HG02759 (cell line): ENCODE data around the gene HOXC11.

Experiments
- ATAC-seq: cut with Tn5 transposase; IDR thresholded peaks from one replicate; pipeline ENCODE4 v1.9.1; 2021; ENCODE audit warnings: mild to moderate bottlenecking, moderate library complexity; ENCODE audit not compliant: unreplicated experiment

HOXC11 gene

DNA sequence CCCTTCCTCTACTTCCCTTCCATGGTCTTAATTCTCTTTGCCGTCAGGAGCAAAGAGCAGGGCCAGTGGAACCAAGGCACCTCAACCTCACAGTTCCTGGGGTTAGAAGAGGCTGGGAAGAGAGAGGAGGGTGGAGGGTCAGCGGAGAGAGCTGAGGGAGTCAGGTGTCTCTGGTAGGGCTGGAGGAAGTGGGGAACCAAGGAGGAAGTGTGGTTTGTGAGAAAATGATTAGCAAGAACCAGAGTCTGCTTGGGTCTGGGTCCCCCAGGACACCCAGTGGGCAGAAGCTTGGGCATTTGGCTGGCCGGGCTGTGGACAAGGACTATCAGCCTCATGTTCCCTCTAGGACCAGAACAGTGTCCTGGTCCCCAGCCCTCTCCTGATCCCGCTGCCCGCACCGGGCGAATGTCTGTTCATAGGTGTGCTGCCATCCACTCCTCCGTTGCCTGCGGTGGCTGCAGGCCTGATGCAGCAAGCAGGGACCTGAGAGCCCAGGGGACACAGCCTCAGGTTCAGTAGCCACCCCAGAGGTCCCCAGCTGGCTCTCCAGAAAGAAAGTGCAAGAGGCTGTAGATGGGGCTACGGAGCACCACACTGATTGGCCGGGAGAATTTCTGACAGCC lies 15.9 kb upstream of the HOXC11 start:
- ATAC-seq, result no peak

DNA sequence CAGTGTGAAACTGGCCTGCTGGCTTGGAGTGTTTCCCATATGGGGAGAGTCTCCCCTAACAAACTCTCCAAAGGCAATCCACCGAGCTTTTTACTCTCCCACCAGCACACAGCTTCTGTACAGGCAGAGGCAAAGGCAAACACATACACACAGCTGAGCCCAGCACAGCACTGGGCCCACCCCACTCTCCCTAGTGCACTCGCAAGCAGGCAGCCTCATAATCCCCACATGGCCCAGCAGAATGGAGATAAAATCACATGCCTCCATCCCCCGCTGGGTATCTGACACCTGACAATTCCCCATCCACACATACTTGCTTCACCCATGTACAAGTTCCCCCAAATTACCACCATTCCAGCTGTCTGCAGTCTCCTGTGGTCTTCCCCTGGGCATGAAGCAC lies 14.8 kb upstream of the HOXC11 start:
- ATAC-seq, result no peak

- no peak for ATAC-seq
Observed at GRCh38 chr12:53959314-53959713, 13.6 kb upstream of the HOXC11 start.

GRCh38 chr12:53960187-53961024 lies 12.5 kb upstream of the HOXC11 start:
- ATAC-seq, result no peak

DNA sequence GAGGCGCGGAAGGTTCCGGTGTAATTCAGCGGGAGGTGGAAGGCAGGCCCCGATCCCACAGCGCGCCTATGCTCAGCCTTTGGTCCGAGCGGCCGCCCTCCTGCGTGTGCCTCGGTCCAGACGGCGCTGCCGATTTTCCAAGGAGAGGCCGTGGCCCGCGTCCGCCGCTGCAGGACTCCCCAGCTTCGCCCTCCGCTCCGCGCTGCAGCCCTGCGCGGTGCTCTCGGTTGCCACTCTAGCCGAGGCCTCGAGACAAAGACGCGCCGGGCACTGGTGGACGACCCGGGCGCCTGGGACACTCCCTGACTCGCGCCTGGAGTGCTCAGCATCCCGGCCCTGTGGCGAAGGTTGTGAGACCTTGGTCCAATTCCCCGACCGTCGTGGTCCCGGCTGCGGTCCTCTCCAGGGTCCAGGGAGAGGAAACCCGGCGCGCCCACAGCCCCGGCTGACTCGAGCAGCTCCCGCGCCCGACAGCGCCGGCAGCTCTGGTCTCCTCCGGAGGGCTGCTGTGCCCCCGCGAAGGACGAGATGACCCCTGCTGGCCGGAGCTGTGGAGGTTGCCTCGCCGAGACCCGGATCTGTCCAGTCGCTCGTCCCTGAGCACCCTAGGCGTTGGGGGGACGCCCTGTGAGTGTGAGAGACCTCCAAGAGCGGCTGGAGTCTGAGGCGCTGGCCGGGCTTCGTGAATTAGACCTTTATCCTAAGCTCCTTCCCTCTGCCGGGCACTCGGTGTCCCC lies 11.7 kb upstream of the HOXC11 start:
- ATAC-seq, result no peak

GRCh38 chr12:53963005-53963404 lies 9.9 kb upstream of the HOXC11 start:
- ATAC-seq, result no peak

DNA sequence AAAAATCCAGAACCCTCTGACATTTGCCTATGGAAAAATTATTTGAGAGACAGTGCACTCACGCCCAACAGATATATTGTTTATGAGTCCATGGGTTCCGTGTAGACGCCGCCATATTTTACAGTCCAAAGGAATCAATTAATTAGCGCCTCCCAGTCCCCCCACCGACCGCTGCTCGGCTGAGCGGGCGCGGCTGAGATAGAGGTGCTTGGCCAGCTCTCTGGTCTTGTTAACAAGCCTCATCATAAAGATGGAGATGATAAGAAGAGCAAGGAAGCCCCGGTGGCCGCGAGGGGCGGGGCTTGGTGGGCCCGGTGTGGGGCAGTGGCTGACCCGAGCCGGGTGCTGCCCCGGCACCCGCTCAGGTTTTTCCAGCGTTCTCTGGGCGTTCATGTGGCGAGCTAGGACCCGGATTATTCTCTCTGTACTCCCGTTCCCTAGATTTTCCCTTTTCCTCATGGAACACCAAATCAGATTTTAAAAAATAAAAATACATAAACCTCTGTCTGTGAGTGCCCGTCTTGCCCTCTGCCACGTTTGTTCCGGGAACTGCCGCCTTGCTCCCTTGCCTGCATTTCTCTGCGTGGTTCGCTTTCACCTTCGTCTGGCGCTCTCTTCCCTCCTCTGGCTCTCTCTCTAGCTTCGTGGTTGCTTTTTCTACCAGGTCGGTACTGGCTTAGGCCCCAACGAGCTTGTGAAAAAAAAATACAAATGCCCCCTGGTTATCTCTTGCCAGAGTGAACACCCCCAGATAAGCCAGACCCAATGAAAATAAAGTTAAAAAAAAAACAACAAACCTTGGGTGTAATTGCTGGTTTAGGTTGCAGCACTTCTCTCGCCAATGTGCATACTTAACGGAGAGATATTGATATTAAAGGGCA lies 9.3 kb upstream of the HOXC11 start:
- ATAC-seq, result no peak

- no peak for ATAC-seq
Observed at GRCh38 chr12:53964315-53964713, 8.6 kb upstream of the HOXC11 start.

- no peak for ATAC-seq
Observed at GRCh38 chr12:53965281-53966084, 7.4 kb upstream of the HOXC11 start.

DNA sequence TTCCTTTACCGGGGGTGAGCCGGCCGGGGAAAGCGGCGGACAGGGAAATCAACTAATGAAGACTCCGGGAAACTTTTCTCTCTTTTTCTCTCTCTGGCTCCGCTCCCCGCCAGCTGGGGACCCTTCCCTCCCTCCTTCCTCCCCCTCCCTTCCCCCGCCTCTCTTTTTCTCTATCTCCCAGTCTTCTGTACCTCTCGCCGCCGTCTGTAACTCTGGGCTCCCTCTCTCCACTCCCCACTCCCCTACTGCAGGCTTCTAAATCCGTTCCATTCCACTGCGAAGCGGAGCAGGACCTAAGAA lies 6.9 kb upstream of the HOXC11 start:
- ATAC-seq, result no peak

DNA sequence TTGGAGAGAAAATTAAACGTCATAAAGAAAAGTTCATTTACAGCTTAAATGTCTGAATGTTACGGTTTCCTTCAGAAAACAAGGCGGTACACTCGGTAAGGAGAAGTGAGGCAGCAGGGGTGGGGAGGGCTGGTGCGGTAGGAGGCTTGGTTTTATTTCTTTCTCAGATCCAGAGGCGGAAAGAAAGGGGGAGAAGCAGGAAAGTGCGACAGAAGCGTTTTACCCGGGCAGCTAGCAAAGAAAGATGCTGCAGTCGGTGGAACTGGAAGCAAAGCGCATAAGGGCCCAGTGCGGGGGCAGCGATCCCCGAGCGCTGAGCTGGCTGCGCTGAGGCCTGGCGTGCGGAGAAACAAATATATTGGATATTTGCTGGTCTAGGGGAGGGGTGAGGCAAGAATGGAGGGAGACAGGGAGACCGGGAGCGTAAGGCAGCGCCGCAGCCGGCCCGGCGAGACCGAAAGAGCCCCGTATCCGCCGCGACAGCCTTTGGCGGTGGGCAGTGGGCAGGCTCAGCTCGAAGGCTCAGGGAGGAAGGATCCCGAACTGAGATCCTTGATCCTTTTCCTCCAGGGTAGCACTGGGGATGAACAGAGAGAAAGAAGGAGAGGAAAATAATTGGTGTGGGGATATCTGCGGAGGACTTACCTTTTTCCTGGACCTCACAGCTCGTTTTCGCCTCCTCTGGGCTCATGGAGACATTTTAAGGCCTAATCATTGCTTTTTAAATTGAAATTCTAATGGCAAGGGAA lies 6.4 kb upstream of the HOXC11 start:
- no peak for ATAC-seq

- no peak for ATAC-seq
Observed at GRCh38 chr12:53967421-53967925, 5.5 kb upstream of the HOXC11 start.

GRCh38 chr12:53968214-53969127 lies 4.5 kb upstream of the HOXC11 start:
- no peak for ATAC-seq

GRCh38 chr12:53969588-53970259 lies 3.2 kb upstream of the HOXC11 start:
- ATAC-seq, result no peak

- no peak for ATAC-seq
Observed at GRCh38 chr12:53970451-53970850, 2.5 kb upstream of the HOXC11 start.

- no peak for ATAC-seq
Observed at GRCh38 chr12:53971129-53971528, 1.8 kb upstream of the HOXC11 start.

DNA sequence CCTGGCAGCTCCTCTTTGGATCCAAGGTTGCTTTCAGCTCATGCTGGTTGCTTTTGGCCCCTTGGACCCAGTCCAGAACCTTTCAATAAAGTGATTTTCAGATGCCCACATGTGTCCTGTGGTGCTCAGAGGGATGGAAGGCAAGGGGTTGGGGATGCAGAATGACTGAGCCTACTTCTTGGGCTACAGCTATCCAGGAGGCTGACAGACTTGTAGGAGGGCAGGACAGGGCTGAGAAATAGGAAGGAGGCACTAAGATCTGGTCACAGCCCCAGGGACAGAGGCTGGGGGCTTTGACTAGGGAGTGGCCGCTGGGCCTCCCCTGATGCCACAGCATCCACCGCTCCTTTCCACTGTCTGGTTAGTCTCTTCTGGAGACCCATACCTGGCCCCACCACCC lies 1.2 kb upstream of the HOXC11 start:
- no peak for ATAC-seq
